Caco-2 (cell line): ENCODE measurements around the gene CNP. TPM values are rescaled to one million over a fixed set of nuclear protein-coding genes. Genes with fewer than 3 reads are reported as not detected.
"Not testable (repeated sequence)": the region's sequence is repeated elsewhere in the genome, so short reads cannot be mapped to it uniquely, and the experiment has no call there.

Experiments
- BruUV-seq: library from RNA; stranded (reverse); fragments of 400-500 nt; replicated peaks from 2 replicates; lab custom pipeline; 2021; lab: Mats Ljungman, UMichigan
- CTCF ChIA-PET: fragments of 300-600 bp; sonication (Branson Sonifier 250); formaldehyde crosslinking; loops from one replicate; lab custom pipeline; 2022; ENCODE audit warnings: antibody characterized with exemption; lab: Charles Lee
- POLR2A ChIA-PET: fragments of 300-600 bp; sonication (Branson Sonifier 250); formaldehyde crosslinking; loops from one replicate; lab custom pipeline; 2022; ENCODE audit warnings: antibody characterized with exemption; lab: Charles Lee
- DNase-seq, 2 experiments: peaks; one replicate each; pipeline versions ENCODE4 v3.0.0 to v3.0.0-alpha.2; 2020 to 2022
- H3K27me3 ChIP-seq: replicated peaks from 2 replicates; pipeline ENCODE4 v1.6.0; 2011; ENCODE audit warnings: low read length; ENCODE audit not compliant: control insufficient read depth, insufficient read depth
- H3K36me3 ChIP-seq: 2 replicates; pipeline ENCODE4 v1.5.1; 2011; ENCODE audit warnings: low read length; ENCODE audit not compliant: control insufficient read depth, insufficient read depth
- H3K4me1 ChIP-seq: fragments of 250-450 bp; sonication (Bioruptor Pico); 2 replicates; pipeline ENCODE4 v1.5.1; 2020; ENCODE audit warnings: mild to moderate bottlenecking
- H3K4me3 ChIP-seq: 2 replicates; pipeline ENCODE4 v1.5.1; 2011; ENCODE audit warnings: low read depth, mild to moderate bottlenecking, control low read depth, low read length
- H3K9me3 ChIP-seq: fragments of 250-450 bp; sonication (Bioruptor Pico); 2 replicates; pipeline ENCODE4 v1.5.1; 2020; ENCODE audit warnings: mild to moderate bottlenecking, moderate library complexity
- H3K27ac Mint-ChIP-seq: one replicate; pipeline ENCODE4 v1.8.0; 2022; ENCODE audit warnings: mixed read lengths; ENCODE audit not compliant: unreplicated experiment
- H3K27me3 Mint-ChIP-seq: one replicate; pipeline ENCODE4 v1.8.0; 2022; ENCODE audit warnings: mixed read lengths; ENCODE audit not compliant: insufficient read depth, unreplicated experiment
- H3K36me3 Mint-ChIP-seq: one replicate; pipeline ENCODE4 v1.8.0; 2022; ENCODE audit warnings: mild to moderate bottlenecking, mixed read lengths; ENCODE audit not compliant: insufficient read depth, unreplicated experiment
- H3K4me1 Mint-ChIP-seq: one replicate; pipeline ENCODE4 v1.8.0; 2022; ENCODE audit warnings: low read depth, mixed read lengths; ENCODE audit not compliant: unreplicated experiment
- H3K4me3 Mint-ChIP-seq: one replicate; pipeline ENCODE4 v1.8.0; 2022; ENCODE audit warnings: mild to moderate bottlenecking, moderate library complexity, mixed read lengths; ENCODE audit not compliant: unreplicated experiment
- H3K9me3 Mint-ChIP-seq: one replicate; pipeline ENCODE4 v1.8.0; 2022; ENCODE audit warnings: mixed read lengths; ENCODE audit not compliant: unreplicated experiment
- intact Hi-C: fragments of 100-400 bp; cut with micrococcal nuclease; formaldehyde crosslinking; loops from one replicate; pipeline ENCODE4 v1.10.0; 2022; ENCODE audit not compliant: unreplicated experiment
- total RNA-seq: library from RNA; stranded (reverse); gene quantifications from 2 replicates; pipeline ENCODE4 v1.2.3, GENCODE V29; 2022
- TF ChIP-seq, protein P1 (sequence below), 2 experiments: fragments of 200-600 bp in 1 of 2; IDR thresholded peaks; 1 replicate in 1 of 2; 2 replicates in 1 of 2; pipeline versions ENCODE4 v1.5.1 to v1.8.0; 2011 to 2022; ENCODE audit warnings: antibody characterized with exemption in 1 of 2, control low read depth in 1 of 2, inconsistent platforms in 1 of 2, low read depth in 1 of 2, low read length in 1 of 2, mild to moderate bottlenecking in 1 of 2, moderate library complexity in 1 of 2; ENCODE audit not compliant: insufficient read depth in 1 of 2, severe bottlenecking in 1 of 2, unreplicated experiment in 1 of 2

CNP gene
- total RNA-seq, 1 experiment from 2014 or later = 94.5 TPM

DNA sequence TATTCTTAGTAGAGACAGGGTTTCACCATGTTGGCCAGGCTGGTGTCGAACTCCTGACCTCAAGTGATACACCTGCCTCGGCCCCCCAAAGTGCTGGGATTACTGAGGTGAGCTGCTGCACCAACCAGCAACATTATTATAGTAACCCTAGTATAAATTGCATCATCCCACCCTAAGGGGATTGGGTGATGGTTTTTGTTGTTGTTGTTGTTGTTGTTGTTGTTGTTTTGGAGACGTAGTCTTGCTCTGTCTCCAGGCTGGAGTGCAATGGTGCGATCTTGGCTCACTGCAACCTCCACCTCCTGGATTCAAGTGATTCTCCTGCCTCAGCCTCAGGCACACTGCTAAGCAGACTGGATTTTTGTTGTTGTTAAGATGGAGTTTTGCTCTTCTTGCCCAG, 34.9 kb upstream of the CNP start:
- H3K4me1 Mint-ChIP-seq = peaks cover 17% of the 10 kb centered on the region
- H3K27me3 Mint-ChIP-seq, H3K4me3 Mint-ChIP-seq, H3K4me3 ChIP-seq, POLR2A ChIA-PET, H3K36me3 ChIP-seq, CTCF ChIA-PET, H3K36me3 Mint-ChIP-seq, DNase-seq, BruUV-seq, H3K9me3 Mint-ChIP-seq, intact Hi-C loops, H3K27ac Mint-ChIP-seq, H3K9me3 ChIP-seq, H3K4me1 ChIP-seq, H3K27me3 ChIP-seq: not testable (repeated sequence)

DNA sequence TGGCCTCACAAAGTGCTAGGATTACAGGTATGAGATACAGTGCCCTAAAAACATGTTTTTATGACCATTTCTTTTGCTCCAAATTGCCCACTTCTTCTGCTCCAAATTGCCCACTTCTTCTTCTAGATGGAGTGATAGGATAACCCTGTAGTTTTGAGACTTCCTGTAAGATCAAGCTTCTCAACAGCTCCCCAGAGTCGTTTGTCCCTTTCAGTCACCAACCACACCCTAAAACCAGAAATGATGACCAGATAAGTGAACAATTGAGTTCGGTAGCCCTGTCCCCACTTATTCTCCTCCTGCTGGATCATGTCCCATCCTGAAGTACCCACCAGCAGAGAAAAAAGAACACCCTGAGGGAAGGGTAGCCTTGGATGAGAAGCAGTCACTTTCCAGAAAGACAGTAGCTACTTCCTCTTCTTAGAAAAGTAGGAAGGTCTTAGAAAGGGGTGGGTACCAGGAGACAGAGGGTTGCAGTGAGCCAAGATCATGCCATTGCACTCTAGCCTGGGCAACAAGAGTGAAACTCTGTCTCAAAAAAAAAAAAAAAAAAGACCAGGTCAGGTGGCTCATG, 33.7 kb upstream of the CNP start:
- Mint-ChIP-seq H3K9me3 (no peaks in the 10 kb centered on the region), H3K36me3 (peaks cover 8% of the 10 kb centered on the region), H3K27me3 (no peaks in the 10 kb centered on the region), H3K4me1 (peaks cover 17% of the 10 kb centered on the region), H3K4me3 (no peak overlapping the region), H3K27ac (no peak overlapping the region)
- Histone ChIP-seq H3K4me1 (peaks cover 4% of the 10 kb centered on the region; the same call in 1 of the 2 replicates), H3K4me3 (no peak overlapping the region), H3K9me3 (no peaks in the 10 kb centered on the region), H3K36me3 (no peaks in the 10 kb centered on the region; the same call in 1 of the 2 replicates), H3K27me3 (no peaks in the 10 kb centered on the region)
- intact Hi-C loops = no loop called here
- TF ChIP-seq, protein P1, sequence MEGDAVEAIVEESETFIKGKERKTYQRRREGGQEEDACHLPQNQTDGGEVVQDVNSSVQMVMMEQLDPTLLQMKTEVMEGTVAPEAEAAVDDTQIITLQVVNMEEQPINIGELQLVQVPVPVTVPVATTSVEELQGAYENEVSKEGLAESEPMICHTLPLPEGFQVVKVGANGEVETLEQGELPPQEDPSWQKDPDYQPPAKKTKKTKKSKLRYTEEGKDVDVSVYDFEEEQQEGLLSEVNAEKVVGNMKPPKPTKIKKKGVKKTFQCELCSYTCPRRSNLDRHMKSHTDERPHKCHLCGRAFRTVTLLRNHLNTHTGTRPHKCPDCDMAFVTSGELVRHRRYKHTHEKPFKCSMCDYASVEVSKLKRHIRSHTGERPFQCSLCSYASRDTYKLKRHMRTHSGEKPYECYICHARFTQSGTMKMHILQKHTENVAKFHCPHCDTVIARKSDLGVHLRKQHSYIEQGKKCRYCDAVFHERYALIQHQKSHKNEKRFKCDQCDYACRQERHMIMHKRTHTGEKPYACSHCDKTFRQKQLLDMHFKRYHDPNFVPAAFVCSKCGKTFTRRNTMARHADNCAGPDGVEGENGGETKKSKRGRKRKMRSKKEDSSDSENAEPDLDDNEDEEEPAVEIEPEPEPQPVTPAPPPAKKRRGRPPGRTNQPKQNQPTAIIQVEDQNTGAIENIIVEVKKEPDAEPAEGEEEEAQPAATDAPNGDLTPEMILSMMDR (IDR thresholded peaks at IDR 0.05; ENCODE audit: insufficient read depth in 1 of 2, low read depth in 1 of 2, low read length in 1 of 2, severe bottlenecking in 1 of 2, unreplicated experiment in 1 of 2) = no peak
- no TSS peak for BruUV-seq
- no peak for DNase-seq
- CTCF ChIA-PET = interaction anchor here (0.6 to 0.7 kb wide), 3 partner anchors 76 to 132 kb away, joined by 3 to 7 read pairs (median 3); no protein-coding TSS in a partner anchor
- POLR2A ChIA-PET = interaction anchor here (0.7 to 0.9 kb wide), 2 partner anchors 13 to 122 kb away, joined by 3 to 5 read pairs; no protein-coding TSS in a partner anchor

DNA sequence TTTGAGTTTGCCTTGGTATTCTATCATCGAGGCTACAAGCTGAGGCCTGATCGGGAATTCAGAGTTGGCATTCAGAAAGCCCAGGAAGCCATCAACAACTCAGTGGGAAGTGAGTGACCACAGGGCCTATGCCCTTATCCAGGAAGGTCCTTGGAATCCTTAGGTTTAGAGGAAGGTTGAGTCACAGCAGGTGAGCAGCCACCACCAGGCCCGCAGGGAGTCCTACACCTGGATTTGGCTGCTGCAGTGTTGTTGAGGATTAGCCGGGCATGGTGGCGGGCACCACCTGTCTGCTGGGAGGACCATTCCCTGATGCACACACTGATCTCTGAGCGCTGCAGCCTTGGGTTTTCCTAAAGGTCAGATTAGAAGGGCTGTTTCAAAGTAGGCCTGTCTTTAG, 31.0 kb upstream of the CNP start:
- Mint-ChIP-seq H3K4me3 (no peak overlapping the region), H3K27ac (no peak overlapping the region), H3K4me1 (no peaks in the 10 kb centered on the region), H3K27me3 (no peaks in the 10 kb centered on the region), H3K9me3 (no peaks in the 10 kb centered on the region), H3K36me3 (peaks cover under 1% of the 10 kb centered on the region)
- BruUV-seq = no TSS peak
- Histone ChIP-seq H3K4me1 (peaks cover 4% of the 10 kb centered on the region; the same call in 1 of the 2 replicates), H3K9me3 (no peaks in the 10 kb centered on the region), H3K27me3 (no peaks in the 10 kb centered on the region), H3K4me3 (no peak overlapping the region), H3K36me3 (no peaks in the 10 kb centered on the region; the same call in 1 of the 2 replicates)
- intact Hi-C loops = no loop called here
- ChIA-PET POLR2A (no interaction called here), CTCF (no interaction called here)
- TF ChIP-seq, protein P1 (IDR thresholded peaks at IDR 0.05; ENCODE audit: insufficient read depth in 1 of 2, low read depth in 1 of 2, low read length in 1 of 2, severe bottlenecking in 1 of 2, unreplicated experiment in 1 of 2) = no peak
- DNase-seq = no peak
